Measurements from ENCODE around the gene GZMH. TPM values are rescaled to one million over a fixed set of nuclear protein-coding genes. Genes with fewer than 3 reads are reported as not detected.
"Not testable (repeated sequence)": the region's sequence is repeated elsewhere in the genome, so short reads cannot be mapped to it uniquely, and the experiment has no call there.

GZMH gene
- total RNA-seq, 1 experiment from 2014 or later, result not detected

- H3K4me3 ChIP-seq (ENCODE audit: low read depth in 2 of 2, low read length in 2 of 2), result no peak overlapping the region
- H3K27ac ChIP-seq (ENCODE audit: low read length), result no peak overlapping the region
- H3K9me3 ChIP-seq (ENCODE audit: control insufficient read depth, insufficient read depth, low read depth, low read length), result no peaks in the 10 kb centered on the region
- BruUV-seq (replicated peaks), result no TSS peak
- H3K36me3 ChIP-seq (ENCODE audit: control insufficient read depth, insufficient read depth, low read length), result no peaks in the 10 kb centered on the region
- POLR2A ChIA-PET, result no interaction called here
- no peaks in the 10 kb centered on the region for H3K27me3 ChIP-seq (ENCODE audit: control insufficient read depth, insufficient read depth, low read length)
- intact Hi-C loops (cut with micrococcal nuclease; ENCODE audit: unreplicated experiment) (no loop called here), in situ Hi-C loops (cut with HindIII; ENCODE audit: low pct_unique_long_range_greater_than_20kb, low sequenced_read_pairs) (no loop called here)
- DNase-seq (ENCODE audit: low read depth, low spot score), result no peak
- TF ChIP-seq CTCF (IDR thresholded peaks at IDR 0.05), result no peak
- no peak for TF ChIP-seq TCF7L2 (IDR thresholded peaks at IDR 0.05; ENCODE audit: low read depth, low read length)
- TF ChIP-seq SIN3A (IDR thresholded peaks at IDR 0.05; ENCODE audit: borderline replicate concordance, insufficient read depth, low read depth, low read length), result no peak
- TF ChIP-seq POLR2AphosphoS5 (IDR thresholded peaks at IDR 0.05; ENCODE audit: low read depth, low read length), result no peak
- no peak for TF ChIP-seq REST (IDR thresholded peaks at IDR 0.05; ENCODE audit: insufficient read depth in 1 of 2, low read depth in 2 of 2, low read length in 1 of 2)
- CTCF ChIA-PET, result no interaction called here
- no peak for ATAC-seq
- H3K4me1 ChIP-seq (ENCODE audit: control insufficient read depth, insufficient read depth, low read length), result no peaks in the 10 kb centered on the region
These were observed 12.1 kb downstream of the GZMH start for GRCh38 chr14:24597403-24597802.

- ChIA-PET CTCF (no interaction called here), POLR2A (no interaction called here)
- no peak for TF ChIP-seq TCF7L2 (IDR thresholded peaks at IDR 0.05; ENCODE audit: low read depth, low read length)
- TF ChIP-seq REST (IDR thresholded peaks at IDR 0.05; ENCODE audit: insufficient read depth in 1 of 2, low read depth in 2 of 2, low read length in 1 of 2), result no peak
- TF ChIP-seq POLR2AphosphoS5 (IDR thresholded peaks at IDR 0.05; ENCODE audit: low read depth, low read length), result no peak
- no peak for TF ChIP-seq CTCF (IDR thresholded peaks at IDR 0.05)
- no peak for TF ChIP-seq SIN3A (IDR thresholded peaks at IDR 0.05; ENCODE audit: borderline replicate concordance, insufficient read depth, low read depth, low read length)
- Histone ChIP-seq H3K4me1 (ENCODE audit: control insufficient read depth, insufficient read depth, low read length) (no peaks in the 10 kb centered on the region), H3K27me3 (ENCODE audit: control insufficient read depth, insufficient read depth, low read length) (no peaks in the 10 kb centered on the region), H3K4me3 (ENCODE audit: low read depth in 2 of 2, low read length in 2 of 2) (no peak overlapping the region), H3K36me3 (ENCODE audit: control insufficient read depth, insufficient read depth, low read length) (no peaks in the 10 kb centered on the region), H3K27ac (ENCODE audit: low read length) (no peak overlapping the region), H3K9me3 (ENCODE audit: control insufficient read depth, insufficient read depth, low read depth, low read length) (no peaks in the 10 kb centered on the region)
- BruUV-seq (replicated peaks), result no TSS peak
- DNase-seq (ENCODE audit: low read depth, low spot score), result no peak
- in situ Hi-C loops (cut with HindIII; ENCODE audit: low pct_unique_long_range_greater_than_20kb, low sequenced_read_pairs), result no loop called here
- intact Hi-C loops (cut with micrococcal nuclease; ENCODE audit: unreplicated experiment), result no loop called here
- no peak for ATAC-seq
These were observed 14.2 kb downstream of the GZMH start for GRCh38 chr14:24595073-24595808.

- POLR2A ChIA-PET; BruUV-seq (replicated peaks); H3K4me1 ChIP-seq (ENCODE audit: control insufficient read depth, insufficient read depth, low read length); ATAC-seq; H3K27me3 ChIP-seq (ENCODE audit: control insufficient read depth, insufficient read depth, low read length); in situ Hi-C loops (cut with HindIII; ENCODE audit: low pct_unique_long_range_greater_than_20kb, low sequenced_read_pairs); intact Hi-C loops (cut with micrococcal nuclease; ENCODE audit: unreplicated experiment); H3K27ac ChIP-seq (ENCODE audit: low read length); H3K4me3 ChIP-seq (ENCODE audit: low read depth in 2 of 2, low read length in 2 of 2); CTCF ChIA-PET; DNase-seq (ENCODE audit: low read depth, low spot score); H3K9me3 ChIP-seq (ENCODE audit: control insufficient read depth, insufficient read depth, low read depth, low read length); H3K36me3 ChIP-seq (ENCODE audit: control insufficient read depth, insufficient read depth, low read length): not testable (repeated sequence)
These were observed 18.5 kb downstream of the GZMH start for GRCh38 chr14:24591004-24591403.

Data from Panc1 (cell line).